C4-2B (cell line): Measurements from ENCODE around the gene SLC35E2B.

Experiments used
- ZFX ChIP-seq: fragments of 450-650 bp; IDR thresholded peaks from 2 replicates; pipeline ENCODE4 v1.6.1; 2017
- TF ChIP-seq, protein P1 (sequence below): fragments of 450-650 bp; conservative IDR thresholded peaks from 2 replicates; pipeline ENCODE4 v1.5.1; 2017; ENCODE audit warnings: mild to moderate bottlenecking

DNA sequence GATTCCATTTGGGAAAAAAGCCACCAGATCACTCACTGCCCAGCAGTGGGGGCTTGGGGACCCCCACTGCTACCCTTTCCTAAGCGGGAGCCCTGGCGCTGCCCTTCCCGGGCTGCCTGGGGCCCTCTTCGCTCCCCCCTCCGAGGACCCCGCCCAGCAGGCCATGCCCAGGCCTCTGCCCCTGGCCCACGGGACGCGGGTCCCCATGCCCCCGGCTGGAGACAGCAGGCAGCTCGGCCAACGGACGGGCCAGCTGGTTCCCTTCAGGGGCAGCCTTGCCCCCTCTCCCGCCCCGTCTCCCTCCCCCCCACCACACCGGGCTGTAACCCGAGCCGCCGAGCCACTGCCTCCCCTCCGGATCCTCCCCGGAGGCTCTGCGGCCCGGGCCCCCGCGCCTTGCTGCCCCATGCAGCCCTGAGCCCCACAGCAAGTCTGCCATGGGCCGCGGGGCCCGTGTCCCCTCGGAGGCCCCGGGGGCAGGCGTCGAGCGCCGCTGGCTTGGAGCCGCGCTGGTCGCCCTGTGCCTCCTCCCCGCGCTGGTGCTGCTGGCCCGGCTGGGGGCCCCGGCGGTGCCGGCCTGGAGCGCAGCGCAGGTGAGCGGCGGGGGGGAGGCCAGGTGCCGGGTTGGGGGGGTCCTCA is 60.7 kb downstream of the SLC35E2B start, which contains the start of gene MMP23B:
- TF ChIP-seq, protein P1, sequence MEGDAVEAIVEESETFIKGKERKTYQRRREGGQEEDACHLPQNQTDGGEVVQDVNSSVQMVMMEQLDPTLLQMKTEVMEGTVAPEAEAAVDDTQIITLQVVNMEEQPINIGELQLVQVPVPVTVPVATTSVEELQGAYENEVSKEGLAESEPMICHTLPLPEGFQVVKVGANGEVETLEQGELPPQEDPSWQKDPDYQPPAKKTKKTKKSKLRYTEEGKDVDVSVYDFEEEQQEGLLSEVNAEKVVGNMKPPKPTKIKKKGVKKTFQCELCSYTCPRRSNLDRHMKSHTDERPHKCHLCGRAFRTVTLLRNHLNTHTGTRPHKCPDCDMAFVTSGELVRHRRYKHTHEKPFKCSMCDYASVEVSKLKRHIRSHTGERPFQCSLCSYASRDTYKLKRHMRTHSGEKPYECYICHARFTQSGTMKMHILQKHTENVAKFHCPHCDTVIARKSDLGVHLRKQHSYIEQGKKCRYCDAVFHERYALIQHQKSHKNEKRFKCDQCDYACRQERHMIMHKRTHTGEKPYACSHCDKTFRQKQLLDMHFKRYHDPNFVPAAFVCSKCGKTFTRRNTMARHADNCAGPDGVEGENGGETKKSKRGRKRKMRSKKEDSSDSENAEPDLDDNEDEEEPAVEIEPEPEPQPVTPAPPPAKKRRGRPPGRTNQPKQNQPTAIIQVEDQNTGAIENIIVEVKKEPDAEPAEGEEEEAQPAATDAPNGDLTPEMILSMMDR = no peak
- no peak for TF ChIP-seq ZFX
